GM18499 (cell line): ENCODE results near the gene ISL1.

Source experiments
- ATAC-seq: cut with Tn5 transposase; IDR thresholded peaks from one replicate; pipeline ENCODE4 v1.9.1; 2021; ENCODE audit warnings: moderate number of reproducible peaks; ENCODE audit not compliant: insufficient read depth, unreplicated experiment

Gene ISL1

GRCh38 chr5:51386916-51387883, 4.0 kb downstream of the ISL1 start:
- no peak for ATAC-seq

GRCh38 chr5:51387884-51388275, 4.6 kb downstream of the ISL1 start:
- no peak for ATAC-seq

GRCh38 chr5:51388488-51389287, 5.4 kb downstream of the ISL1 start:
- ATAC-seq = no peak

GRCh38 chr5:51389288-51389576, 6.0 kb downstream of the ISL1 start:
- ATAC-seq = no peak

- ATAC-seq = no peak
Measured at GRCh38 chr5:51389577-51390463, 6.6 kb downstream of the ISL1 start.

- ATAC-seq = no peak
Measured at GRCh38 chr5:51391175-51391574, 7.9 kb downstream of the ISL1 start.

GRCh38 chr5:51392689-51393199, 9.5 kb downstream of the ISL1 start:
- ATAC-seq = no peak

GRCh38 chr5:51394609-51395008, 11.4 kb downstream of the ISL1 start:
- no peak for ATAC-seq

GRCh38 chr5:51395245-51395644, 12.0 kb downstream of the ISL1 start:
- ATAC-seq = no peak

- ATAC-seq = no peak
Measured at GRCh38 chr5:51395666-51396356, 12.6 kb downstream of the ISL1 start.

GRCh38 chr5:51396797-51397196, 13.5 kb downstream of the ISL1 start:
- no peak for ATAC-seq

- no peak for ATAC-seq
Measured at GRCh38 chr5:51397996-51398395, 14.7 kb downstream of the ISL1 start.

- ATAC-seq = no peak
Measured at GRCh38 chr5:51398875-51399642, 15.8 kb downstream of the ISL1 start.

- no peak for ATAC-seq
Measured at GRCh38 chr5:51399643-51400006, 16.4 kb downstream of the ISL1 start.

- no peak for ATAC-seq
Measured at GRCh38 chr5:51404255-51404654, 21.0 kb downstream of the ISL1 start.

GRCh38 chr5:51411921-51412325, 28.7 kb downstream of the ISL1 start:
- ATAC-seq = no peak

GRCh38 chr5:51414516-51414915, 31.3 kb downstream of the ISL1 start:
- no peak for ATAC-seq

GRCh38 chr5:51416149-51416548, 32.9 kb downstream of the ISL1 start:
- ATAC-seq = no peak

GRCh38 chr5:51433052-51433710, 49.9 kb downstream of the ISL1 start:
- ATAC-seq = no peak
